SK-N-SH (cell line): ENCODE data around the gene TBL2.

Source experiments
- CHD2 ChIP-seq: fragments of 150-350 bp; IDR thresholded peaks from 2 replicates; pipeline ENCODE4 v1.6.1; 2018; ENCODE audit warnings: low read length; ENCODE audit not compliant: partially characterized antibody
- CTCF ChIP-seq: fragments of 200-600 bp; sonication (generic); IDR thresholded peaks from 2 replicates; pipeline ENCODE4 v1.6.1; 2017; ENCODE audit warnings: antibody characterized with exemption, mild to moderate bottlenecking, moderate library complexity
- POLR2AphosphoS5 ChIP-seq: IDR thresholded peaks from 2 replicates; pipeline ENCODE4 v1.6.1; 2012; ENCODE audit warnings: low read depth, low read length
- RAD21 ChIP-seq: IDR thresholded peaks from 2 replicates; pipeline ENCODE4 v1.6.1; 2012; ENCODE audit warnings: mild to moderate bottlenecking, low read length
- SMC3 ChIP-seq: IDR thresholded peaks from 2 replicates; pipeline ENCODE4 v1.6.1; 2012; ENCODE audit warnings: low read depth, low read length, improper control_type of control experiment
- YY1 ChIP-seq: IDR thresholded peaks from 2 replicates; pipeline ENCODE4 v1.4.0; 2012; ENCODE audit warnings: low read depth, mild to moderate bottlenecking

GRCh38 chr7:73565675-73566340 lies 12.6 kb downstream of the TBL2 start:
- no peak for TF ChIP-seq CTCF
- TF ChIP-seq POLR2AphosphoS5: no peak
- no peak for TF ChIP-seq SMC3
- TF ChIP-seq CHD2: no peak
- TF ChIP-seq RAD21: no peak
- no peak for TF ChIP-seq YY1
